Right renal pelvis (tissue), 4 donors: ENCODE measurements around the gene PFN1. TPM values are rescaled to one million over a fixed set of nuclear protein-coding genes. Genes with fewer than 3 reads are reported as not detected.

Experiments used
- DNase-seq, 4 donors: peaks; one replicate each; pipeline ENCODE4 v3.0.0-alpha.2; 2013; ENCODE audit warnings: low read depth in 4 of 4, low spot score in 3 of 4, missing footprints in 1 of 4
- polyA plus RNA-seq, 4 donors: library from polyadenylated mRNA; unstranded; fragments of 120-200 nt; gene quantifications; one replicate each; pipeline ENCODE4 v1.2.1, GENCODE V29; 2013; ENCODE audit not compliant: insufficient read length in 4 of 4

PFN1 gene
- polyA plus RNA-seq, 4 donors, result 376 to 513 (median 389) TPM

DNA sequence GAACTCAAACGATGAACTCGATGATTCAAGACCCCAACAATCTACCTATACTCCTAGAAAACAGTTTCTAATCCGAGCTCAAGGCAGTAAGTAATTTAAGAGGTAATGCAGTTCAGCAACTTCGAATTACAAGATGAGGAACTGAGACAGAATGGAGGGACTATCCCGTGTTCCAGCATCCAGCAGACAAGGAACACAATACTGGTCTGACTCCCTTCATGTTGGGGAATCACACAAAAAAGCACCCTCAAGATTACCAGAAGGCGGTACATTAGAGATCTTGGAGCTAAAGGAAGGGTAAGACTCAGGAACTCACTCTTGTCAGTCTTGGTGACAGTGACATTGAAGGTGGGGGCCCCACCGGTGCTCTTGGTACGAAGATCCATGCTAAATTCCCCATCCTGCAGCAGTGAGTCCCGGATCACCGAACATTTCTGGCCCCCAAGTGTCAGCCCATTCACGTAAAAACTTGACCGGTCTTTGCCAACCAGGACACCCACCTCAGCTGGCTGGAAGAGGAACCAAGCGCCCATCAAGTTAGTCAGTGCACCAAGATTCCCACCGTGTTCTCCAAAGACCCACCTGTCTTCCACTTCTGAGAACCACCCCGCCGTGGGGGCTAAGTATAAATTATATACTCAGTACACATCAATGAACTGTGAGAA is 1.9 kb downstream of the PFN1 start:
- DNase-seq, result no peak

DNA sequence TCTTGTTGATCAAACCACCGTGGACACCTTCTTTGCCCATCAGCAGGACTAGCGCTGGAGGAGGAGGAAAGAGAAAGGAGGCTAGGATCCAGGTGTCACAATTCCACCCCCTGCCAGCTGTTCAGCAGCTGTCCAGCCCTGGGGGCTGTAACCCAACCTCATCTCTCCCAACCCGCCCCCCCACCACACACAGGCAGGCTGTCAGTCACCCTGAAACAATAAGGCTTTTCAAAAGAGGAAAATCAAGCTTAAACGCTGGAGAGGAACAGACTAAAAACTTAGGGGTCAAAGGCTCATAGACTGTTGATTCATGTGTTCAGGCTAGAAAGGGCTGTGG is 2.4 kb downstream of the PFN1 start:
- DNase-seq, result no peak

DNA sequence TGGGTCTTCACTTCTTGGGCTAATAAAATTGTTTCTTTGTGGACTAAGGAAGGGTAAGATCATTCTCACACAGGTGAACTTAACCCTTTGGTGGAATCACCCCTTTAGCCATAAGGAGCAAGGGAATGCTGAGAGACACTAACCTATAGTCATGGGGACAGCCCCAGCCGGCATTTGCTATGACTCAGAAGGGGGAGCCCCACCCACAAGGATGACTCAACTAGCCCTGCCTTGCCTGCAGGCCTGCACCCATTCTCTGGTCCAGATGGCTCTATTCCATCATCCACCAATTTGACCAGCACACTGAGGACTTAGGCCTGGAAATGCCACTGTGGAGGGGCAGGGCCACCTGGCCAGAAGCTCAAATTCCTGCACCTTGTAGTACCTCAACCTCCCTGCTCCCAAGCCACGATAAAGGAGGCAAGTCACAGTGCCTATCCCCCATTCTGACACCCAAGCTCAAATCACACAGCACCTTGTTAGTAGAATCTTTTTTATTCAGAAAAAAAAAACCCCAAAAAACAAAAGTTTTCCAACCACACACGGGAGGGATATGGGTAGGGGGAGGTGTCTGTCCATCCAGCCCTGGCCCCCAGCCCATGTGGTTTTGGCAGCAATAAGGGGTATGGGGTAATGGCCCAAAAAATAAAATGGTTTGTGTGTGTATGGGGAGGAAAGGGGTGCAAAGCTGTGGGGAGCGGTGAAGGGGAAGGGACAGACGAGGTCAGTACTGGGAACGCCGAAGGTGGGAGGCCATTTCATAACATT is 3.0 kb downstream of the PFN1 start:
- DNase-seq, result no peak

DNA sequence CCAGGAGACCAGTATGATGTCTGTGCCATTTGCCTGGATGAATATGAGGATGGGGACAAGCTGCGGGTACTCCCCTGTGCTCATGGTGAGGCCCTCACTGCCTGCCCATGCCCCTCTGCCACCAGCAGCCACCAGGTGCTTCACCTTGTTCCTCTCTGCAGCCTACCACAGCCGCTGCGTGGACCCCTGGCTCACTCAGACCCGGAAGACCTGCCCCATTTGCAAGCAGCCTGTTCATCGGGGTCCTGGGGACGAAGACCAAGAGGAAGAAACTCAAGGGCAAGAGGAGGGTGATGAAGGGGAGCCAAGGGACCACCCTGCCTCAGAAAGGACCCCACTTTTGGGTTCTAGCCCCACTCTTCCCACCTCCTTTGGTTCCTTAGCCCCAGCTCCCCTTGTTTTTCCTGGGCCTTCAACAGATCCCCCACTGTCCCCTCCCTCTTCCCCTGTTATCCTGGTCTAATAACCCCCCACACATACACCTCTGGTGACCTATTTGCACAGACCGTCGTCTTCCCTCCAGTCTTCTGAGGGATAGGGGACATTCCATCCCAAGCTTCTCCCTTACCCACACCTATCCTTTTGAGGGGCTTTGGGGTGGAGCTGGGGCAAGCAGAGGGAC is 3.7 kb downstream of the PFN1 start:
- no peak for DNase-seq

DNA sequence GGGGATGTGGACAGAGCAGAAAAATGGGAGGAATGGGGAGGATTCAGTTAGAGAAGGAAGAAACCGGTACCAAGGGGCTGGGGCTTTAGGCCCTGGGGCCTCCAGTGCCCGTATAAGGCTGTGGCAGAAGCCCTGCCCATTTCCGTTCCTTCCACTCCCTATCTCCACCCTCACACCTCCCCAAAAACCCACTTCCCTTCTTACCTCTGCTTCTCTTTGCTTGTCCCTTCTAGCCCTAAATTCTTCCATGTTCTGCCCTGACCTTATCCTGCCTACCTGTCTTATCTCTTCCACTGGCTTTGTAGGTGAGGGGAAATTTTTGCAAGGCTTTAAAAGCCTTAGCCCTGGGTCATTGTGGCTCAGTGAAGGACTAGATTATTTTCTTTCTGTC is 4.2 kb downstream of the PFN1 start:
- no peak for DNase-seq

DNA sequence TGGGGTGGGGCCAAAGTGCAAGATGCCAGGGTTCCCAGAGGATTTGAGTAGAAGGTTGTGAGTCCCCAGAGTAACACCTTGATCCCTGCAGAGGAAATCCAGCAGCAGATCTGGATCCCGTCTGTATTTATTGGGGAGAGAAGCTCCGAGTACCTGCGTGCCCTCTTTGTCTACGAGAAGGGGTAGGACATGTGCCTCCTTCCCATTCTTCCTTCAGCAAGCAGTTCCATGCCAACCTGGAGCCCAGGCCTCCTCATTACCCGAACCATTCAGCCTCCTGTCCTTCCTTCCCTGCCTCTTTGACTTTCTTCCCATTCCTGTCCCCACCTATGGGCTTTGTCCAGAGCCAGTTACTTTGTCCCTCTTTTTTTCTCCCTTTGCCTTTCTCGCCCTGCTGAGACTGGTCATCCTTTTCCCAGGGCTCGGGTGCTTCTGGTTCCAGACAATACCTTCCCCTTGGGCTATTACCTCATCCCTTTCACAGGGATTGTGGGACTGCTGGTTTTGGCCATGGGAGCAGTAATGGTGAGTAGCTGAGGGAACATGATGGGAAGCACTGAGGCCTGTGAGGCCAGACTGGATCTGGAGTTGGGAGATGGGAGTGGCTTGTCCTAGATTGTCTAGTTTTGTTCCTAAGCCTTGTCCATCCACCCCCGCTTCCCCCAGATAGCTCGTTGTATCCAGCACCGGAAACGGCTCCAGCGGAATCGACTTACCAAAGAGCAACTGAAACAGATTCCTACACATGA is 5.4 kb downstream of the PFN1 start:
- no peak for DNase-seq

DNA sequence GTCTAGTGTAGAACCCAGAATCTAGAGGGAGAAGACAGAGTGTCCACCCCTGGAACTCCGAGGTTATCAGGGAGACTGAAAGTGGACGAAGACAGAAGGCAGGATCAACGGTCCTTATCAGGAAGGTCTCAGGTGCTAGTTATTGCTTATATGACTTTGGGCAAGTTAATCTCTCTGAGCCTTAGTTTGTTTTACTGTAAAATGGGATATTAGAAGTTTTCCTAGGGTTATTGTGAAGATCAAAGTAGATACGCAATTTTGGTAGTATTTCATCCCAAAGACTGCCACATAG is 7.1 kb downstream of the PFN1 start:
- no peak for DNase-seq

DNA sequence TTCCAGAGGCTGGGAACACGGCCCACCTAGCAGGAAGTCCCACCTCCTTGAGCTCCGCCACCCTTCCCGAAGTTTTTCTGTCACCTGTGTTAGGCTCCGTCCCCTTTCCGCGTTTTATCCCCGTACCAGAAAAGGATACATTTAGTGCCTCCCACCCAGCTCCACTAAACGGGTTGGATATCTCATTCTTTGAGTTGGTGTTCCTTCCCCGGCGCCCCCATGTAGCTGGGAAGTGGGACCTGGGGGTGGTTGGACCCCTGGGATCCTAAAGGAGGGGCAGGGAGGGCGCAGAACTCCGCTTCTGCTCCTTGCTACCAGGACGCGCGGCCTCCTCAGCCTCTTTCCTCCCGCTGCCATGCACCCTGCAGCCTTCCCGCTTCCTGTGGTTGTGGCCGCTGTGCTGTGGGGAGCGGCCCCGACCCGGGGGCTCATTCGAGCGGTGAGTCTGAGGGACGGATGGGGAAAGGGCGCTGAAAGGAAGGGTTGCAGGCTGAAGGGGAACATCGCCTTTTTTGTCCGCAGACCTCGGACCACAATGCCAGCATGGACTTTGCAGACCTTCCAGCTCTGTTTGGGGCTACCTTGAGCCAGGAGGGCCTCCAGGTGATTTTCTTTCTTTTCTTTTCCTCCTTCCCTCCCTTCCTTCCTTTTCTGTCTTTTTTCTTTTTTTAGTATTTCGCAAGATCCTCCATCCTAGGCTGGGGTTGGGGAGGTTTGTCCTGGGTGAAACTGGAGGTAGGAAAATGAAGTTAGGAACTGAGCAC is 7.6 kb downstream of the PFN1 start:
- no peak for DNase-seq

DNA sequence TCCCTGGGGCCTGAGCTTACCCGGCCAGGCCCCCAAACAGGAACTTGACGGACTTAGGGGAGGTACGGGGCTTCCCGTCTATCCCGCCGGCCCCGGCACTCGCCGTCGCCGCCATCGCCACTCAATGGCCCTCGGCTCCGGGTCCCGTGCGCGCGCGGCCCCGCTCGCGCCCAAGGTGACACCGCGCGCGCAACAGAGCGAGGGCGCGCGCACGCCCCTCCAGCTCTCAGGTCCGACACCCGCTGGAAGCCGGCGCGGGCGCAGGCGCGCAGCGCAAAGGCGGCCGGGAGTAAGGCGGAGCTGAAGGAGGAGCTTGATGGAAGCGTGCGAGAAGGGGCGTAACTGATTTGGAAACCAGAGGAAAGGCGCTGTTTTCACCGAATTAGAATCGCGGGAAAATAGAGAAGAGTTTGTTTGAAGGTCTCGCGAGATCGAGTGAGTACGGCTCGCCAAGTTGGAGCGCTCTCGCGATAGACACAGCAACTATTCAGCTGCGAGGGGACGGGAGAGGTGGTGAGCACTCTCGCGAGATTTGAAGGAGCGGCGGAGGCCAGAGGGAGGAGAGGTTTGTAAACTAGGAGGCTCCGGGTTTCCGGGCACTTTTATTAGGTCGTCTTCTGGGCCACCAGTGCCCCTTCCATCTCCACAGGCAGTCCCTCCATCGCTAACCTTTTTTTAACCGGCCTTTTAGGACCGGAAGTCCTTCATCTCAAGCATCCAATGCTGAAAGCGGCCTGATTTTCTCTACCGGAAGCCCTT is 8.4 kb downstream of the PFN1 start, which contains the start of the genes RNF167 and SLC25A11:
Gene RNF167 (plus strand): TSS at position 473 of the 759 bp plus-strand sequence. CDS start 642 bp downstream, outside the sequence.
Gene SLC25A11 (minus strand): TSS at position 251 of the 759 bp plus-strand sequence. CDS start 136 bp downstream, at position 115.
- peak; percentile 97 to 100 (median 99) for DNase-seq

DNA sequence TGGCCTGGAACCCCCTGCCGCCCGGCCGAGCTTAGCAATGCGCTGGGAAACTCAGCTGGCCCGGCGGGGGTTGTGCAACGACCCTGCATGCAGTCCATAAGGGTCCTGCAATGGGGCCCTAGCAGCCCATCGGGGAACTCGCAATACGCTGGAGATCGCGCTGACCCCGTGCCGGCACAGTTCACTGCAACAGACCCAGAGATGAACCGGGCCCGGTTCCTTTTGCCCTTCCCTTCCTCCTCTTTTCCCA is 8.9 kb downstream of the PFN1 start:
- no peak for DNase-seq

DNA sequence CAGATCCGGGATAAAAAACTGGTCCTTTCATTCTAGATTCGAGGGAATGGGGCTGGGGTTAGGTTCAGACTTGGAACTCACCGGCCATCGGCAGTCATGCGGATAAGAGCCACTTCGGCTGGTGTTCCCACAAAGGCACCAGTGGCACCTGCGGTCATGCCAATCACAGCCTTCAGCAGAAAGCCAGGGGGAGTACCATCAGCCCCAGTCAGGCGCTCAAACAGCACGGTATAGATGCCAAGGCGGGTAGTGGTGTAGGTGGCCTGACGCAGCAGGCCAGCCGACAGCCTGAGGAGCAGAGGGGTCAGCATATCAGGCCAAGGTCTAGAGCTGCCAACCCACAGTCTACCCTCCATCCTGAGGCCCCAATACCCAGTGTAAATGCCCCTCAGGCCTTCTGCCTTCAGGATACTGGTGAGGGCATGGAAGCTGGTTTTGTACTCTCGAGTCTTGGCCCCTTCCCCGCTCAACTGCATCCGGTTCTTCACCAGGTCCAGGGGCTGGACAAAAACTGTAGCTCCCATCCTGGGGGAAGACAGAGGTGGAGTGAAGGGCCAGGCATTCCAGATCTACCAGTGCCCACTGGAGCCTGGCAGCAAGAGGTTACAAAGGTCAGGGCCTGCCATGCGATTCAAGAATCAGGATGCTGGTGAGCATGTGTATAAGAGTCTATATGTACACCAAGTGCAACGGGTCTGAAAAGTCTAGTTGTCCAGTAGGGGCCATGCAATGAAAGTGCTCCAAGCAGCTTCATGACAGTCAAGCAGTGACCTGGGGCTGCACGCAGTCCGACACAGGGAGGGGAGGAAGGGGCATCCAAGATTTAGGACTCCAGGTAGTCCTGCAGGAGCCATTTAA is 9.4 kb downstream of the PFN1 start:
- no peak for DNase-seq

DNA sequence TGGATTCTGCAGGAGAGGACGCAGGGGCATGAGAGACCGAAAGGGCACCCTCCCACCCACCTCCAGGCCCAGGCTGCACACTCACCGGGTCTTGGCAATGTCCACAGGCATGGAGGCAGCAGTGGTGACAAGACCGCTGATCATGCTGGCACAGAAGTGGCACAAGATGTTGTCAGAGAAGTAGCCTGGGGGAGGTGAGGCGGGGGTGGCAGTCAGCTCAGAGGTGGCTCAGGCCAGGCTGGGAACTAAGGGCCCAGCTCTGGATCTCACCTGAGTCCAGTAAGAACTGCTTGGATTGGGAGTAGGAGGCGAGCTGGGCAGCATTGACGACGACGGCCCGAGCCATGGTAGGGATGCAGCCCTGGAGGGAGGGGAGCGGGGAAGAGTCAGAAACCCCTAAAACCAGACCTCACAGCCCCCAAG is 10.2 kb downstream of the PFN1 start:
- no peak for DNase-seq

DNA sequence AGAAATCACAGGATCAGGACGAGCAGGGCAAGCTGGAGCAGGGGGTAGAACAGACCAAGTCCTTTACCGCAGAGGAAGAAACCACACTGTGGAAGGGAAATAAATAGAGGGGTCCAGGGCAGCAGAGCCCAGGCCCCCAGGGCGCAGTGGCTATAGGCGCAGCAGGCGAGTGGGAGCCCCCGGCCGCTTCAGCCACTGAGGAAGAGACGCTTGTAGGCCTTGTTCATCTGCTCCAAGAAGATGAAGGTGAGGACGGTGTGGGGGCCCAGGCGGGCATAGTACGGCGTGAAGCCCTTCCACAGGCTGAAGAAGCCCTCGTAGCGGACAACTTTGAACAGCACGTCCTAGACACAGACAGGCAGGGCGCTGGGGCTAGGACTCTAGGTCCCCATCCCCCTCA is 10.8 kb downstream of the PFN1 start:
- no peak for DNase-seq

DNA sequence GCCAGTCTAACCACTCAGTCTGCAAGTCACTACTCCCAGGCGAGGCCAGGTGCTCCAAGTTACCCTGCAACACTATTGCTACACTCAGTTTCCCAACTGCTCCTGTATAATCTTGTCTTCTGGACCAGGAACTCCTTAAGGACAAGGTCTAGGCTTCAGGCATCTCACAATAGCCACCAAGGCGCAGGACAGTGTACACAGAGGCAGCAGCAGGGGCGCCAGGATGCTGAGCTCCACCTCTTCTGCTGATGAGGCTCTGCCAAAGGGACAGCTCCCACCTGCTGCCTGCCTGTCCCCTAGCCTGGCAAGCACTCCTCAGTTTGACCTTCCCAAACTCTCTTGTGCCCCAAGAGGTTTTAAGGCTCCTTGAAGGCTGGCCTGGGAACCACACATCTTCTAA is 11.9 kb downstream of the PFN1 start:
- no peak for DNase-seq

DNA sequence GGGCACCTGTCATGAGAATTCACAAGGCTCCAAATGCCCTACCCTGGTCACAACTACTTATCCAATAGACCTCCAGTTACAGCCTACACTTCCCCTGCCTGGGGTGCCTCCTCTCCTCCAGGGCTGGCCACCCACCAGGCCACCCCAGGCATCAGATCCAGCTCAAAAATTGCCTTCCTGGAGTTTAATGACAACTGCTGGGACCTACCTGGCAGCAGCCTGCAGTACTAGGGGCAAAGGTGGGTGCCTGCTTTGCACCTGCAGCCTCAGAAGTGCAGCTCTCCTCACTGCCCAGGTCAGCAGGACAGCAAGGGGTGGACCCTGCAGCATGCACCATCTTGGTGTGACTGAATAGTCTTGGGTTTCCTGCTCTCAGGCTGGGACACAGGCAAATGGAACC is 12.7 kb downstream of the PFN1 start:
- DNase-seq, result no peak

DNA sequence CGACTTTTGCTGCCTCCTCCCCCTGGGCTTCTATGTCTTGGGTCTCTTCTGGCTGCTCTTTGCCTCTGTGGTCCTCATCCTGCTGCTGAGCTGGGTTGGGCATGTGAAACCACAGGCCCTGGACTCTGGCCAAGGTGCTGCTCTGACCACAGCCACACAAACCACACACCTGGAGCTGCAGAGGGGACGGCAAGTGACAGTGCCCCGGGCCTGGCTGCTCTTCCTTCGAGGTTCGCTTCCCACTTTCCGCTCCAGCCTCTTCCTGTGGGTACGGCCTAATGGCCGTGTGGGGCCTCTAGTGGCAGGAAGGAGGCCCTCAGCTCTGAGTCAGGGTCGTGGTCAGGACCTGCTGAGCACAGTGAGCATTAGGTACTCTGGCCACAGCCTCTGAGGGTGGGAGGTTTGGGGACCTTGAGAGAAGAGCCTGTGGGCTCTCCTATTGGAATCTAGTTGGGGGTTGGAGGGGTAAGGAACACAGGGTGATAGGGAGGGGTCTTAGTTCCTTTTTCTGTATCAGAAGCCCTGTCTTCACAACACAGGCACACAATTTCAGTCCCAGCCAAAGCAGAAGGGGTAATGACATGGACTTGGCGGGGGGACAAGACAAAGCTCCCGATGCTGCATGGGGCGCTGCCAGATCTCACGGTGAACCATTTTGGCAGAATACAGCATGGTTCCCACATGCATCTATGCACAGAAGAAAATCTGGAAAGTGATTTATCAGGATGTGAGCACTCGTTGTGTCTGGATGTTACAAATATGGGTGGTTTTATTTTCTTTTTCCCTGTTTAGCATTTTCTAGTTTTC is 14.0 kb downstream of the PFN1 start:
- DNase-seq, result no peak

DNA sequence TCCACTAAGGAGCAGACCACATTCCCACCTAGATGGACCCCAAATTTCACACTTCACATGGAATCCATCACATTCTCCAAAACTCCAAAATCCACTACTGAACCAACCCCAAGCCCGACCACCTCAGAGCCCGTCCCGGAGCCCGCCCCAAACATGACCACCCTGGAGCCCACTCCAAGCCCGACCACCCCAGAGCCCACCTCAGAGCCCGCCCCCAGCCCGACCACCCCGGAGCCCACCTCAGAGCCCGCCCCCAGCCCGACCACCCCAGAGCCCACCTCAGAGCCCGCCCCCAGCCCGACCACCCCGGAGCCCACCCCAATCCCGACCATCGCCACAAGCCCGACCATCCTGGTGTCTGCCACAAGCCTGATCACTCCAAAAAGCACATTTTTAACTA is 14.7 kb downstream of the PFN1 start:
- no peak for DNase-seq

DNA sequence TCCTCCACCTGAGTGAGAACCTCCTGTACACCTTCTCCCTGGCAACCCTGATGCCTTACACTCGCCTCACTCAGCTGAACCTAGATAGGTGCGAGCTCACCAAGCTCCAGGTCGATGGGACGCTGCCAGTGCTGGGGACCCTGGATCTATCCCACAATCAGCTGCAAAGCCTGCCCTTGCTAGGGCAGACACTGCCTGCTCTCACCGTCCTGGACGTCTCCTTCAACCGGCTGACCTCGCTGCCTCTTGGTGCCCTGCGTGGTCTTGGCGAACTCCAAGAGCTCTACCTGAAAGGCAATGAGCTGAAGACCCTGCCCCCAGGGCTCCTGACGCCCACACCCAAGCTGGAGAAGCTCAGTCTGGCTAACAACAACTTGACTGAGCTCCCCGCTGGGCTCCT is 15.6 kb downstream of the PFN1 start:
- no peak for DNase-seq
